Chondrocyte (in vitro differentiated cells): ENCODE results near the gene CFAP46. TPM values are rescaled to one million over a fixed set of nuclear protein-coding genes. Genes with fewer than 3 reads are reported as not detected.
"Not testable (repeated sequence)": the region's sequence is repeated elsewhere in the genome, so short reads cannot be mapped to it uniquely, and the experiment has no call there.

Experiments
- DNase-seq: peaks from one replicate; pipeline ENCODE4 v3.0.0; 2021; ENCODE audit warnings: mixed read lengths, low spot score
- H3K27ac Mint-ChIP-seq: one replicate; pipeline ENCODE4 v1.8.0; 2021; ENCODE audit warnings: mild to moderate bottlenecking, moderate library complexity, mixed read lengths; ENCODE audit not compliant: unreplicated experiment
- H3K27me3 Mint-ChIP-seq: 2 replicates; pipeline ENCODE4 v1.8.0; 2021; ENCODE audit warnings: low read depth, mixed read lengths
- H3K36me3 Mint-ChIP-seq: 2 replicates; pipeline ENCODE4 v1.8.0; 2021; ENCODE audit warnings: low read depth, mixed read lengths
- H3K4me1 Mint-ChIP-seq: 2 replicates; pipeline ENCODE4 v1.8.0; 2021; ENCODE audit warnings: low read depth, mild to moderate bottlenecking, mixed read lengths
- H3K4me3 Mint-ChIP-seq: one replicate; pipeline ENCODE4 v1.8.0; 2021; ENCODE audit warnings: mild to moderate bottlenecking, moderate library complexity, mixed read lengths; ENCODE audit not compliant: unreplicated experiment
- H3K9me3 Mint-ChIP-seq: 2 replicates; pipeline ENCODE4 v1.8.0; 2021; ENCODE audit warnings: low read depth, mixed read lengths
- total RNA-seq: library from RNA; stranded (reverse); gene quantifications from 3 replicates; pipeline ENCODE4 v1.2.1, GENCODE V29; 2021
- TF ChIP-seq, protein P1 (sequence below): fragments of 200-600 bp; sonication (generic); IDR thresholded peaks from 2 replicates; pipeline ENCODE4 v1.5.0; 2021; ENCODE audit warnings: antibody characterized with exemption, mild to moderate bottlenecking, moderate library complexity

Gene CFAP46
- total RNA-seq, 1 donor from 2014 or later, result 0.92 TPM

DNA sequence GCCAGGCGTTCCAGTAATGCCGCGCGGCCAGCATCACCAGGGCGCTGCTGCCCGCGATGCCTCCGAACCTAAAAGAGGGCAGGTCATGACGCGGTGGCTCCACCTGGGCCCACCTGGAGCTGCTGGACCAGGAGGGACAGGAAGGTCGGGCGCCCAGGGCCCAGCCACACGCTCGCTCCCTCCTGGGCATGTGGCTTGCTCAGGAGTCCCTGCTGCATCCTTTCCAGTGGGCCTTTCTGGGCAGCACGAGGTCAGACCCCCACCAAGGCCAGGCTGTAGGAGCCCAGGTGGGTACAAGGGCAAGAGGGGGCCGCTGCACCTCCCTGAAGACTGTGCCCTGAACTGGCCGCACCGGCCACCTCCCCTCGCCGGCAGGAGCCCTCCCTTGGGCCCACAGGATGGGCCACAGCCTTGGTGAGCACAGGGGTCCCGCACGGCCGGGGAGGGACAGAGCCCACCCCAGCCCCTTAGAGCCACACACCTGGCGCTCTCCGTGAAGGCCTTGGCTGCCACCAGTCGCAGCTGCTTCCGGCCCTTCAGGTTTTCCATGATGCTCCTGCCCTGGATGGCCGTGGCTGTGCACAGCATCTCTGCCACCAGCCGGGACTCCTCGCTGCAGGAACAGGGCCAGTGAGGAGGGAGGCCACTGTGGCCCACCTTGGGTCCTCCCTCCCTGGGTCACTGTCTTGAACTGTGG, 43.2 kb downstream of the CFAP46 start:
- Mint-ChIP-seq H3K4me1 (no peaks in the 10 kb centered on the region), H3K27ac (no peak overlapping the region), H3K9me3 (peaks cover 14% of the 10 kb centered on the region), H3K27me3 (peaks cover 52% of the 10 kb centered on the region), H3K36me3 (peaks cover 8% of the 10 kb centered on the region), H3K4me3 (no peak overlapping the region)
- DNase-seq, result peak; percentile 89
- TF ChIP-seq, protein P1, sequence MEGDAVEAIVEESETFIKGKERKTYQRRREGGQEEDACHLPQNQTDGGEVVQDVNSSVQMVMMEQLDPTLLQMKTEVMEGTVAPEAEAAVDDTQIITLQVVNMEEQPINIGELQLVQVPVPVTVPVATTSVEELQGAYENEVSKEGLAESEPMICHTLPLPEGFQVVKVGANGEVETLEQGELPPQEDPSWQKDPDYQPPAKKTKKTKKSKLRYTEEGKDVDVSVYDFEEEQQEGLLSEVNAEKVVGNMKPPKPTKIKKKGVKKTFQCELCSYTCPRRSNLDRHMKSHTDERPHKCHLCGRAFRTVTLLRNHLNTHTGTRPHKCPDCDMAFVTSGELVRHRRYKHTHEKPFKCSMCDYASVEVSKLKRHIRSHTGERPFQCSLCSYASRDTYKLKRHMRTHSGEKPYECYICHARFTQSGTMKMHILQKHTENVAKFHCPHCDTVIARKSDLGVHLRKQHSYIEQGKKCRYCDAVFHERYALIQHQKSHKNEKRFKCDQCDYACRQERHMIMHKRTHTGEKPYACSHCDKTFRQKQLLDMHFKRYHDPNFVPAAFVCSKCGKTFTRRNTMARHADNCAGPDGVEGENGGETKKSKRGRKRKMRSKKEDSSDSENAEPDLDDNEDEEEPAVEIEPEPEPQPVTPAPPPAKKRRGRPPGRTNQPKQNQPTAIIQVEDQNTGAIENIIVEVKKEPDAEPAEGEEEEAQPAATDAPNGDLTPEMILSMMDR, result no peak

DNA sequence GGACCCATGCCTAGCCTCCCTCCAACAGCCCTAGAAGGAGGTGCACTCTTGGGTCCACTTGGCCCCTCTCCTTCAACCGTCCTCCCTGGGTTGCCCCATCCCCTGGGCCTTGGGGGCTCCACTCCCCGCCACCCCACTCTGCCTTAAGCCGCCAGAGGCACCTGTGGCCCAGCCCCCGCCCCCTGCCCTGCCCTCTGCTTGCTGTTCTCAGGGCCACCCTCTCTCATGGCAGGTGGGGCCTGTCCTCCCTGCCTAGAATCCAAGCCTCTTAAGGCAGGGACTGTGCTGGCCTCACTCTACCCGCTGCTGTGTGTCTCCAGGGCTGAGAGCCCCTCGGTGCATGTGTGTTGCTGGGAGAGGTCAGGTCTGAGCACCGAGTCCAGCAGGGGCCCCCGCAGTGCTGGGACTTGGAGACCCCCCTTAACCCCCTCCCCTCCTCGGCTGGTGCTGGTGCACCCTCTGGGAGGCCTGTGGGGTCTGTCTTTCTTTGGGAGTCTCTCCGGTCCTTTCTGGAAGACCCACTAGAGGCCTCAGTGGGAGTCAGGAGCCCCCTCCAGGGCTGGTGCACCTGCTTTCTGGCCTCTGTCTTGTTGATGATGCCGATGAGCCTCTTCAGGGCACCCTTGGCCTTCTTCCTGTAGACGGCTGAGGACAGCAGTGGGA, 43.8 kb downstream of the CFAP46 start:
- Mint-ChIP-seq H3K4me1 (no peaks in the 10 kb centered on the region), H3K27me3 (peaks cover 58% of the 10 kb centered on the region), H3K4me3 (no peak overlapping the region), H3K27ac (no peak overlapping the region), H3K36me3 (peaks cover 8% of the 10 kb centered on the region), H3K9me3 (peaks cover 14% of the 10 kb centered on the region)
- TF ChIP-seq, protein P1, result no peak
- DNase-seq, result no peak

DNA sequence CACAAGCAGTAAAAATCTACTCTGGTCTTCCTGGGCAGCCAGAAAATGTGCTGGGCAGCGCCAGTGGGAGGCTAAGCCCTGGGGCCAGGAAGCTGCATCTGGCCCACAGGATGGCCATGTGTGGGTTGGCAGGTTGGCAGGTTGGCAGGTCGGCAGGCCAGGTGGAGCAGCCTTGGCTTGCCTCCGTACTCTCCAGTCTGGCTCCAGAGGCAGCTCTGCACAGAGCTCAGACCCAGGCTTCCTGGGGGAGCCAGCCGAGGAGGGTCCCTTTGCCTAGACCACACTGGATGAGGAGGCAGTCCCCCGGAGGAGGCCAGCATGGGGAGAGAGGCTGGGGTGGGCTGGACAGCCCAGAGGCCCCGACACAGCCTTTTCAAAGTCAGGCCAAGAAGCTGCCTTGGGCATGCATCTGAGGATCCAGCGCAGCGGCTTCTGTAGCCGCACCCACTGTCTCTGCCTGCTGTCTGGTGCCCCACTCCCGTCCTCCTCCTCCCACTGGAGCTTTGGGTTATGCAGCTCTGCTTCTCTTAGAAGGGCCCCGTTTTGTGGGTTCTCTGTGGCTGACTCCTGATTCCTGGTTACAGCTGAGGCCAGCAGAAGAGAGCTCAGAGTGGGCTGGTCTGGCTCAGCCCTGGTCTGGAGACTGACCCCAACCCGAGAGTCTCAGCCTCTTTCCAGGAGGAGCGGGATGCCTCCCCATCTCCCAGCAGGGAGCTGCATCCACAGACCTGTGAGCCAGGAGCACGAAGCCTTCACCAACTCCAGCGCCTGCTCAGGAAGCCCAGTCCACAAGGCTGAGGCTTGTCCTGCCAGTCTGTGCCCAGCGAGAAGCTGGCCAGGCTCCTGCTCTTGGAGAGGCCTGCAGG, 44.6 kb downstream of the CFAP46 start:
- Mint-ChIP-seq H3K27me3 (peaks cover 59% of the 10 kb centered on the region), H3K36me3 (peaks cover 8% of the 10 kb centered on the region), H3K9me3 (peaks cover 14% of the 10 kb centered on the region), H3K4me1 (no peaks in the 10 kb centered on the region), H3K27ac (no peak overlapping the region), H3K4me3 (no peak overlapping the region)
- DNase-seq, result peak; percentile 74
- TF ChIP-seq, protein P1, result no peak

DNA sequence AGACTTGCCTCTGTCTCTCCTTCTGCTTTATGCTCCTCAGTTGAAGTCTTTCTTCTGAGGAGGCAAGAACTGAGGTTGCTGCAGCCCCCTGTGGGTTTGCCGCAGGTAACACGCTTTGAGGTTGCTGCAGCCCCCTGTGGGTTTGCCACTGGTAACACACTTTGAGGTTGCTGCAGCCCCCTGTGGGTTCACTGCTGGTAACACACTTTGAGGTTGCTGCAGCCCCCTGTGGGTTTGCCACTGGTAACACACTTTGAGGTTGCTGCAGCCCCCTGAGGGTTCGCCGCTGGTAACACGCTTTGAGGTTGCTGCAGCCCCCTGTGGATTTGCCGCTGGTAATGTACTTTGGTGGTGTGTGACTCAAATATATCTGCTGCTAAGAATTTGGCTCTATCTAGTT, 48.6 kb downstream of the CFAP46 start:
- H3K4me3 Mint-ChIP-seq, H3K4me1 Mint-ChIP-seq, H3K36me3 Mint-ChIP-seq, H3K27ac Mint-ChIP-seq, H3K9me3 Mint-ChIP-seq: not testable (repeated sequence)
- H3K27me3 Mint-ChIP-seq, result peaks cover 70% of the 10 kb centered on the region
- peak; percentile 25 for DNase-seq
- TF ChIP-seq, protein P1, result peak; percentile 51

DNA sequence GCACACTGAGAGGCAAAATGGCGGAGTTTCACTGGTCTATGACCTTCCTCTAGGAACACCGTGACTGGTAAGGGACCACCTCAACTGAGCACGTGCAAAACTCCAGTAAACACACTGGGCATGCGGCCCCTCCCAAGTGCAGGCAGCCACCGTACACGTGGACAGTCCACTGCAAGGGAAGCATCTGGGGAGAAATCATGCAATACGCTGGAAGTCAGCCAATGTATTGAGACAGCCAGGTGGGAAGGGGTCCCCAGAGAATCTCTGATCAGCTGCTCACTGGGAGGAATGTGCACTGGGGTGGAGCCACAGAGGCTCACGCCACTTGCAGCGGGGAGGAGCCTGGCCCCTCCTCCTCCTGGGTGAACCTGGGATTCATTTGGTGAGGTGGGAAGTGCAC, 49.3 kb downstream of the CFAP46 start:
- Mint-ChIP-seq H3K36me3 (no peaks in the 10 kb centered on the region), H3K27ac (no peak overlapping the region), H3K9me3 (peaks cover 2% of the 10 kb centered on the region), H3K4me3 (no peak overlapping the region), H3K4me1 (no peaks in the 10 kb centered on the region), H3K27me3 (peaks cover 70% of the 10 kb centered on the region)
- TF ChIP-seq, protein P1, result no peak
- DNase-seq, result peak; percentile 27
